H1 (cell line): Measurements from ENCODE around the gene SMARCD1. TPM values are rescaled to one million over a fixed set of nuclear protein-coding genes. Genes with fewer than 3 reads are reported as not detected.

Experiments
- CTBP2 ChIP-seq: IDR thresholded peaks from 2 replicates; pipeline ENCODE4 v1.7.0; 2011; ENCODE audit warnings: borderline replicate concordance, mild to moderate bottlenecking, moderate library complexity, mixed read lengths, low read length; ENCODE audit not compliant: insufficient read depth, insufficient read length
- JUN ChIP-seq: IDR thresholded peaks from 2 replicates; pipeline ENCODE4 v1.6.1; 2011; ENCODE audit warnings: low read depth, mild to moderate bottlenecking, improper control_type of control experiment, low read length
- JUND ChIP-seq: IDR thresholded peaks from 2 replicates; pipeline ENCODE4 v1.6.1; 2011; ENCODE audit warnings: mild to moderate bottlenecking, improper control_type of control experiment, low read length
- MAFK ChIP-seq: IDR thresholded peaks from 2 replicates; pipeline ENCODE4 v1.6.1; 2012; ENCODE audit warnings: low read depth, mild to moderate bottlenecking, improper control_type of control experiment, low read length
- POLR2AphosphoS5 ChIP-seq: IDR thresholded peaks from 2 replicates; pipeline ENCODE4 v1.6.1; 2011; ENCODE audit warnings: low read depth, low read length
- RAD21 ChIP-seq, 2 experiments: IDR thresholded peaks in 1 of 2; conservative IDR thresholded peaks in 1 of 2; 2 replicates each; pipeline ENCODE4 v1.6.1; 2011; ENCODE audit warnings: low read depth in 2 of 2, low read length in 2 of 2, improper control_type of control experiment in 1 of 2, inconsistent platforms in 1 of 2, mild to moderate bottlenecking in 1 of 2, moderate library complexity in 1 of 2
- RXRA ChIP-seq: IDR thresholded peaks from 2 replicates; pipeline ENCODE4 v1.6.1; 2011; ENCODE audit warnings: low read depth, mild to moderate bottlenecking, low read length, moderate library complexity; ENCODE audit not compliant: insufficient read depth
- SAP30 ChIP-seq: fragments of 300-600 bp; sonication (generic); IDR thresholded peaks from 2 replicates; pipeline ENCODE4 v1.7.1; 2012; ENCODE audit warnings: low read length, moderate library complexity, mild to moderate bottlenecking, inconsistent platforms; ENCODE audit not compliant: insufficient read depth, insufficient replicate concordance
- polyA plus RNA-seq, 7 experiments: library from polyadenylated mRNA; depleted of rRNA in 3 of 7; stranded (reverse) in 5 of 7; unstranded in 2 of 7; fragments of >200 nt in 5 of 7; fragments of 200-250 nt in 2 of 7; gene quantifications; 1 replicate in 5 of 7; 2 replicates in 1 of 7; 4 replicates in 1 of 7; pipeline versions ENCODE4 v1.2.1 to v1.2.3, GENCODE V29; 2011 to 2013; ENCODE audit warnings: missing spikeins in 2 of 7, mixed read lengths in 2 of 7
- total RNA-seq: library from RNA; stranded (reverse); fragmentation: NEBNext Ultra II Directional; extraction: Animal tissue kit (Norgen Biotek cat#: 25700); gene quantifications from 2 replicates; pipeline ENCODE4 v1.2.1, GENCODE V29; 2021
- TF ChIP-seq, protein P1 (sequence below): fragments of 300-600 bp; sonication (generic); IDR thresholded peaks from 2 replicates; pipeline ENCODE4 v1.7.1; 2012; ENCODE audit warnings: low read length, moderate library complexity, mild to moderate bottlenecking, inconsistent platforms; ENCODE audit not compliant: insufficient replicate concordance

The SMARCD1 gene
- total and polyA plus RNA-seq, 2 of the 8 experiments (the other 6 are each of a cell fraction or from before 2014, with no cell fraction given) = 128 to 130 TPM

DNA sequence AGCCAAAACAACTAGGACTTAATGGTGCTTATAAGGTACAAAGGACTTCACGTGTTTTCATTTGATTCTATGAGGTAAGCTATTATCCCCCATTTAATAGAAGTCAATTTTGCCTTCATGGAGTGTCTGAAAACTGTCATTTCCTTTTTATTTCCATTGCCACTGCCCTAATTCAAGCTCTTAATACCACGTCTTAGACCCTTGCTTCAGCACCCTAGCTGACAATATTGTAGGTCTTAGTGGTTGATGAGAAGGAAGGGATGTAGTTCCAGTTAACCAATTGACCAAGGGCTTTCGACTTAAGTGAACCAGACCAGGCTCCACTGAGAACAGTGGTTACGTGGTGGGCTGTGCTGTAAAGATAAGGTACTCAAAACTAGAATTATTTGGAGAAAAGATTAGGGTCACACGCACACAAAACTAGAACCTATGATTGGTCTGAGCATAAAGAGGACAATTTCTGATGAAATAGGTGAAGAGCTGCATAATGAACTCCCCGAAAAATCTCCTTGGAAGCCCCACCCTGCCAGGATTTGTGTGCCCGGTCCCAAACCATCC lies 37.4 kb upstream of the SMARCD1 start (continued):
- TF ChIP-seq CTBP2 (no peak), JUN (no peak), SAP30 (no peak), RAD21 (IDR thresholded peaks at IDR 0.05 in 1 of 2, conservative IDR thresholded peaks at IDR 0.05 in 1 of 2; ENCODE audit: low read depth in 2 of 2, low read length in 2 of 2) (no peak), RXRA (no peak), POLR2AphosphoS5 (no peak), JUND (no peak), MAFK (no peak)
- TF ChIP-seq, protein P1, sequence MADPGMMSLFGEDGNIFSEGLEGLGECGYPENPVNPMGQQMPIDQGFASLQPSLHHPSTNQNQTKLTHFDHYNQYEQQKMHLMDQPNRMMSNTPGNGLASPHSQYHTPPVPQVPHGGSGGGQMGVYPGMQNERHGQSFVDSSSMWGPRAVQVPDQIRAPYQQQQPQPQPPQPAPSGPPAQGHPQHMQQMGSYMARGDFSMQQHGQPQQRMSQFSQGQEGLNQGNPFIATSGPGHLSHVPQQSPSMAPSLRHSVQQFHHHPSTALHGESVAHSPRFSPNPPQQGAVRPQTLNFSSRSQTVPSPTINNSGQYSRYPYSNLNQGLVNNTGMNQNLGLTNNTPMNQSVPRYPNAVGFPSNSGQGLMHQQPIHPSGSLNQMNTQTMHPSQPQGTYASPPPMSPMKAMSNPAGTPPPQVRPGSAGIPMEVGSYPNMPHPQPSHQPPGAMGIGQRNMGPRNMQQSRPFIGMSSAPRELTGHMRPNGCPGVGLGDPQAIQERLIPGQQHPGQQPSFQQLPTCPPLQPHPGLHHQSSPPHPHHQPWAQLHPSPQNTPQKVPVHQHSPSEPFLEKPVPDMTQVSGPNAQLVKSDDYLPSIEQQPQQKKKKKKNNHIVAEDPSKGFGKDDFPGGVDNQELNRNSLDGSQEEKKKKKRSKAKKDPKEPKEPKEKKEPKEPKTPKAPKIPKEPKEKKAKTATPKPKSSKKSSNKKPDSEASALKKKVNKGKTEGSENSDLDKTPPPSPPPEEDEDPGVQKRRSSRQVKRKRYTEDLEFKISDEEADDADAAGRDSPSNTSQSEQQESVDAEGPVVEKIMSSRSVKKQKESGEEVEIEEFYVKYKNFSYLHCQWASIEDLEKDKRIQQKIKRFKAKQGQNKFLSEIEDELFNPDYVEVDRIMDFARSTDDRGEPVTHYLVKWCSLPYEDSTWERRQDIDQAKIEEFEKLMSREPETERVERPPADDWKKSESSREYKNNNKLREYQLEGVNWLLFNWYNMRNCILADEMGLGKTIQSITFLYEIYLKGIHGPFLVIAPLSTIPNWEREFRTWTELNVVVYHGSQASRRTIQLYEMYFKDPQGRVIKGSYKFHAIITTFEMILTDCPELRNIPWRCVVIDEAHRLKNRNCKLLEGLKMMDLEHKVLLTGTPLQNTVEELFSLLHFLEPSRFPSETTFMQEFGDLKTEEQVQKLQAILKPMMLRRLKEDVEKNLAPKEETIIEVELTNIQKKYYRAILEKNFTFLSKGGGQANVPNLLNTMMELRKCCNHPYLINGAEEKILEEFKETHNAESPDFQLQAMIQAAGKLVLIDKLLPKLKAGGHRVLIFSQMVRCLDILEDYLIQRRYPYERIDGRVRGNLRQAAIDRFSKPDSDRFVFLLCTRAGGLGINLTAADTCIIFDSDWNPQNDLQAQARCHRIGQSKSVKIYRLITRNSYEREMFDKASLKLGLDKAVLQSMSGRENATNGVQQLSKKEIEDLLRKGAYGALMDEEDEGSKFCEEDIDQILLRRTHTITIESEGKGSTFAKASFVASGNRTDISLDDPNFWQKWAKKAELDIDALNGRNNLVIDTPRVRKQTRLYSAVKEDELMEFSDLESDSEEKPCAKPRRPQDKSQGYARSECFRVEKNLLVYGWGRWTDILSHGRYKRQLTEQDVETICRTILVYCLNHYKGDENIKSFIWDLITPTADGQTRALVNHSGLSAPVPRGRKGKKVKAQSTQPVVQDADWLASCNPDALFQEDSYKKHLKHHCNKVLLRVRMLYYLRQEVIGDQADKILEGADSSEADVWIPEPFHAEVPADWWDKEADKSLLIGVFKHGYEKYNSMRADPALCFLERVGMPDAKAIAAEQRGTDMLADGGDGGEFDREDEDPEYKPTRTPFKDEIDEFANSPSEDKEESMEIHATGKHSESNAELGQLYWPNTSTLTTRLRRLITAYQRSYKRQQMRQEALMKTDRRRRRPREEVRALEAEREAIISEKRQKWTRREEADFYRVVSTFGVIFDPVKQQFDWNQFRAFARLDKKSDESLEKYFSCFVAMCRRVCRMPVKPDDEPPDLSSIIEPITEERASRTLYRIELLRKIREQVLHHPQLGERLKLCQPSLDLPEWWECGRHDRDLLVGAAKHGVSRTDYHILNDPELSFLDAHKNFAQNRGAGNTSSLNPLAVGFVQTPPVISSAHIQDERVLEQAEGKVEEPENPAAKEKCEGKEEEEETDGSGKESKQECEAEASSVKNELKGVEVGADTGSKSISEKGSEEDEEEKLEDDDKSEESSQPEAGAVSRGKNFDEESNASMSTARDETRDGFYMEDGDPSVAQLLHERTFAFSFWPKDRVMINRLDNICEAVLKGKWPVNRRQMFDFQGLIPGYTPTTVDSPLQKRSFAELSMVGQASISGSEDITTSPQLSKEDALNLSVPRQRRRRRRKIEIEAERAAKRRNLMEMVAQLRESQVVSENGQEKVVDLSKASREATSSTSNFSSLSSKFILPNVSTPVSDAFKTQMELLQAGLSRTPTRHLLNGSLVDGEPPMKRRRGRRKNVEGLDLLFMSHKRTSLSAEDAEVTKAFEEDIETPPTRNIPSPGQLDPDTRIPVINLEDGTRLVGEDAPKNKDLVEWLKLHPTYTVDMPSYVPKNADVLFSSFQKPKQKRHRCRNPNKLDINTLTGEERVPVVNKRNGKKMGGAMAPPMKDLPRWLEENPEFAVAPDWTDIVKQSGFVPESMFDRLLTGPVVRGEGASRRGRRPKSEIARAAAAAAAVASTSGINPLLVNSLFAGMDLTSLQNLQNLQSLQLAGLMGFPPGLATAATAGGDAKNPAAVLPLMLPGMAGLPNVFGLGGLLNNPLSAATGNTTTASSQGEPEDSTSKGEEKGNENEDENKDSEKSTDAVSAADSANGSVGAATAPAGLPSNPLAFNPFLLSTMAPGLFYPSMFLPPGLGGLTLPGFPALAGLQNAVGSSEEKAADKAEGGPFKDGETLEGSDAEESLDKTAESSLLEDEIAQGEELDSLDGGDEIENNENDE = no peak
